ENCODE results near the gene ARRB1. TPM values are rescaled to one million over a fixed set of nuclear protein-coding genes. Genes with fewer than 3 reads are reported as not detected.

The ARRB1 gene
- total RNA-seq, 4 donors from 2014 or later: 23.1 to 61.8 (median 44.8) TPM

- Histone ChIP-seq H3K9me3 (no peaks in the 10 kb centered on the region), H3K36me3 (no peaks in the 10 kb centered on the region), H3K27me3 (peaks cover 0 to 4% of the 10 kb centered on the region in 2 donors), H3K4me1 (peaks cover 0 to 12% of the 10 kb centered on the region in 2 donors), H3K4me3 (peak overlapping the region in 1 of 2 donors; percentile 40), H3K27ac (no peak overlapping the region)
- peak; percentile 55 to 87 for DNase-seq
- TF ChIP-seq POLR2A (IDR thresholded peaks at IDR 0.05) (peak in 1 of 2 donors; percentile 44), CTCF (IDR thresholded peaks at IDR 0.05) (peak; percentile 42 to 99 (median 98))
- intact Hi-C loops (cut with DNase I; ENCODE audit: low total_unique reads): loop anchor here (5.0 to 10.0 kb wide), 2 partner anchors 99 to 306 kb away; no protein-coding TSS in a partner anchor
Measured at GRCh38 chr11:75241036-75241905, 110.2 kb downstream of the ARRB1 start.

GRCh38 chr11:75240311-75241035 lies 111.0 kb downstream of the ARRB1 start, which contains the start of gene TPBGL:
TSS of gene TPBGL (plus strand) at chr11:75240774. CDS start at chr11:75241050, 276 bp downstream.
- intact Hi-C loops (cut with DNase I; ENCODE audit: low total_unique reads): loop anchor here (5.0 to 10.0 kb wide), 2 partner anchors 98 to 306 kb away; no protein-coding TSS in a partner anchor
- Histone ChIP-seq H3K36me3 (no peaks in the 10 kb centered on the region), H3K27me3 (peaks cover 0 to 4% of the 10 kb centered on the region in 2 donors), H3K27ac (no peak within 1 kb of the TSS), H3K4me1 (peaks cover 0 to 12% of the 10 kb centered on the region in 2 donors), H3K9me3 (no peaks in the 10 kb centered on the region), H3K4me3 (peak within 1 kb of the TSS; percentile 1 to 40)
- DNase-seq: peak; percentile 45 to 57
- TF ChIP-seq CTCF (IDR thresholded peaks at IDR 0.05): no peak
- no peak for TF ChIP-seq POLR2A (IDR thresholded peaks at IDR 0.05)

- Histone ChIP-seq H3K4me1 (peaks cover 0 to 12% of the 10 kb centered on the region in 2 donors), H3K4me3 (no peak overlapping the region), H3K36me3 (no peaks in the 10 kb centered on the region), H3K27me3 (peaks cover 0 to 4% of the 10 kb centered on the region in 2 donors), H3K27ac (no peak overlapping the region), H3K9me3 (no peaks in the 10 kb centered on the region)
- intact Hi-C loops (cut with DNase I; ENCODE audit: low total_unique reads): loop anchor here (5.0 to 10.0 kb wide), 2 partner anchors 97 to 305 kb away; no protein-coding TSS in a partner anchor
- peak in 1 of 2 donors; percentile 9 for DNase-seq
- TF ChIP-seq CTCF (IDR thresholded peaks at IDR 0.05) (no peak), POLR2A (IDR thresholded peaks at IDR 0.05) (no peak)
Measured at GRCh38 chr11:75239531-75240290, 111.8 kb downstream of the ARRB1 start.

GRCh38 chr11:75238595-75239440 lies 112.6 kb downstream of the ARRB1 start:
- no peak overlapping the region for H3K4me3 ChIP-seq
- H3K27ac ChIP-seq: no peak overlapping the region
- intact Hi-C loops (cut with DNase I; ENCODE audit: low total_unique reads): no loop called here
- DNase-seq: peak in 1 of 2 donors; percentile 6
- H3K9me3 ChIP-seq: no peaks in the 10 kb centered on the region
- TF ChIP-seq POLR2A (IDR thresholded peaks at IDR 0.05) (no peak), CTCF (IDR thresholded peaks at IDR 0.05) (no peak)
- peaks cover 0 to 12% of the 10 kb centered on the region in 2 donors for H3K4me1 ChIP-seq
- no peaks in the 10 kb centered on the region for H3K36me3 ChIP-seq
- H3K27me3 ChIP-seq: peaks cover 0 to 4% of the 10 kb centered on the region in 2 donors
